IMR-90 (cell line): ENCODE measurements around the gene GNB5. TPM values are rescaled to one million over a fixed set of nuclear protein-coding genes. Genes with fewer than 3 reads are reported as not detected.

Experiments
- ATAC-seq: fragments of 200-7000 bp; cut with Tn5 transposase; 2 replicates; pipeline ENCODE4 v1.9.1; 2020; ENCODE audit warnings: low read depth, mild to moderate bottlenecking, moderate library complexity
- BruUV-seq: library from RNA; stranded (reverse); fragments of 400-500 nt; replicated peaks from 2 replicates; lab custom pipeline; 2021; lab: Mats Ljungman, UMichigan
- CTCF ChIA-PET: fragments of 300-600 bp; formaldehyde crosslinking; extraction: SDS; loops from one replicate; lab custom pipeline; 2021; ENCODE audit warnings: antibody characterized with exemption; lab: Yijun Ruan, JAX
- POLR2A ChIA-PET: fragments of 300-600 bp; sonication (Branson Sonifier 250); formaldehyde crosslinking; loops from one replicate; lab custom pipeline; 2022; ENCODE audit warnings: antibody characterized with exemption; ENCODE audit not compliant: unreplicated experiment; lab: Charles Lee
- DNase-seq: peaks from one replicate; pipeline ENCODE4 v3.0.0; 2013
- H2AFZ ChIP-seq: replicated peaks from 2 replicates; pipeline ENCODE3; 2013; ENCODE audit warnings: low read length, mild to moderate bottlenecking; ENCODE audit not compliant: poor library complexity
- H2AK5ac ChIP-seq: 2 replicates; pipeline ENCODE4 v1.6.1; 2013; ENCODE audit warnings: low read depth, low read length, inconsistent platforms
- H2AK9ac ChIP-seq: replicated peaks from 2 replicates; pipeline ENCODE3; 2013; ENCODE audit warnings: mild to moderate bottlenecking, low read depth, low read length, moderate library complexity; ENCODE audit not compliant: poor library complexity
- H2BK120ac ChIP-seq: 2 replicates; pipeline ENCODE4 v1.6.1; 2013; ENCODE audit warnings: low read depth, low read length, inconsistent platforms
- H2BK15ac ChIP-seq: 3 replicates; pipeline ENCODE4 v1.6.1; 2013; ENCODE audit warnings: low read depth, low read length, inconsistent platforms
- H2BK20ac ChIP-seq: 2 replicates; pipeline ENCODE4 v1.6.1; 2013; ENCODE audit warnings: low read depth, mild to moderate bottlenecking, inconsistent platforms, low read length, moderate library complexity
- H2BK5ac ChIP-seq: 2 replicates; pipeline ENCODE4 v1.6.1; 2013; ENCODE audit warnings: mild to moderate bottlenecking, low read depth, low read length, inconsistent platforms; ENCODE audit not compliant: poor library complexity, severe bottlenecking
- H3K14ac ChIP-seq: replicated peaks from 2 replicates; pipeline ENCODE4 v1.6.1; 2013; ENCODE audit warnings: low read depth, low read length, inconsistent platforms
- H3K18ac ChIP-seq: 2 replicates; pipeline ENCODE4 v1.6.1; 2013; ENCODE audit warnings: low read depth, low read length, control low read depth
- H3K23ac ChIP-seq: 2 replicates; pipeline ENCODE4 v1.6.1; 2013; ENCODE audit warnings: low read depth, low read length, inconsistent platforms
- H3K27ac ChIP-seq: 2 replicates; pipeline ENCODE4 v1.5.1; 2013; ENCODE audit warnings: mild to moderate bottlenecking, control low read depth, low read length; ENCODE audit not compliant: insufficient read depth
- H3K27me3 ChIP-seq: 2 replicates; pipeline ENCODE4 v1.6.1; 2013; ENCODE audit warnings: low read length; ENCODE audit not compliant: control insufficient read depth, insufficient read depth
- H3K36me3 ChIP-seq: 2 replicates; pipeline ENCODE4 v1.6.1; 2013; ENCODE audit warnings: low read length, mixed read lengths; ENCODE audit not compliant: control insufficient read depth, insufficient read depth
- H3K4ac ChIP-seq: 2 replicates; pipeline ENCODE4 v1.6.1; 2013; ENCODE audit warnings: low read depth, low read length, inconsistent platforms
- H3K4me1 ChIP-seq: 2 replicates; pipeline ENCODE4 v1.6.1; 2013; ENCODE audit warnings: low read length, mixed read lengths; ENCODE audit not compliant: control insufficient read depth, insufficient read depth
- H3K4me2 ChIP-seq: 2 replicates; pipeline ENCODE4 v1.6.1; 2013; ENCODE audit warnings: low read depth, mild to moderate bottlenecking, control low read depth, low read length, moderate library complexity
- H3K4me3 ChIP-seq: 2 replicates; pipeline ENCODE4 v1.5.1; 2013; ENCODE audit warnings: low read depth, mild to moderate bottlenecking, control low read depth, low read length, moderate library complexity; ENCODE audit not compliant: insufficient read depth
- H3K56ac ChIP-seq: 2 replicates; pipeline ENCODE4 v1.6.1; 2013; ENCODE audit warnings: low read length, inconsistent platforms; ENCODE audit not compliant: insufficient read depth; ENCODE audit errors: extremely low read depth
- H3K79me1 ChIP-seq, 2 experiments: 2 replicates each; pipeline ENCODE4 v1.6.1; 2013; ENCODE audit warnings: low read length in 2 of 2, inconsistent platforms in 1 of 2, low read depth in 1 of 2
- H3K9ac ChIP-seq: 2 replicates; pipeline ENCODE4 v1.6.1; 2013; ENCODE audit warnings: low read depth, low read length, control low read depth
- H3K9me1 ChIP-seq: 2 replicates; pipeline ENCODE4 v1.6.1; 2013; ENCODE audit warnings: low read length, inconsistent platforms; ENCODE audit not compliant: insufficient read depth
- H3K9me3 ChIP-seq: 2 replicates; pipeline ENCODE4 v1.6.1; 2013; ENCODE audit warnings: low read length; ENCODE audit not compliant: control insufficient read depth, insufficient read depth
- H4K20me1 ChIP-seq: 2 replicates; pipeline ENCODE4 v1.6.1; 2013; ENCODE audit warnings: low read length, inconsistent platforms; ENCODE audit not compliant: insufficient read depth
- H4K5ac ChIP-seq: 2 replicates; pipeline ENCODE4 v1.6.1; 2013; ENCODE audit warnings: mild to moderate bottlenecking, low read depth, low read length, control low read depth
- H4K8ac ChIP-seq, 2 experiments: 2 replicates each; pipeline ENCODE4 v1.6.1; 2013; ENCODE audit warnings: low read depth in 2 of 2, low read length in 2 of 2, control low read depth in 1 of 2, inconsistent platforms in 1 of 2
- H4K91ac ChIP-seq: 2 replicates; pipeline ENCODE4 v1.6.1; 2013; ENCODE audit warnings: low read depth, low read length, inconsistent platforms; ENCODE audit not compliant: insufficient read depth
- BHLHE40 ChIP-seq: fragments of 150-350 bp; IDR thresholded peaks from 2 replicates; pipeline ENCODE4 v1.6.1; 2016; ENCODE audit warnings: mild to moderate bottlenecking, low read depth, low read length
- CEBPB ChIP-seq: IDR thresholded peaks from 2 replicates; pipeline ENCODE4 v1.6.1; 2012; ENCODE audit warnings: low read depth, low read length, improper control_type of control experiment
- CHD1 ChIP-seq: IDR thresholded peaks from 2 replicates; pipeline ENCODE4 v1.6.1; 2012; ENCODE audit warnings: low read depth, low read length, improper control_type of control experiment
- CTCF ChIP-seq: conservative IDR thresholded peaks from 2 replicates; pipeline ENCODE4 v1.5.1; 2012; ENCODE audit warnings: mild to moderate bottlenecking, low read depth, low read length, improper control_type of control experiment
- ELK1 ChIP-seq: fragments of 150-350 bp; IDR thresholded peaks from 2 replicates; pipeline ENCODE4 v1.6.1; 2016; ENCODE audit warnings: low read depth, mild to moderate bottlenecking, low read length, moderate library complexity, borderline replicate concordance
- FOS ChIP-seq: fragments of 150-350 bp; IDR thresholded peaks from 2 replicates; pipeline ENCODE4 v1.6.1; 2016; ENCODE audit warnings: low read depth, low read length
- MAFK ChIP-seq: IDR thresholded peaks from 2 replicates; pipeline ENCODE4 v1.6.1; 2012; ENCODE audit warnings: low read depth, low read length, improper control_type of control experiment
- MAZ ChIP-seq: IDR thresholded peaks from 2 replicates; pipeline ENCODE4 v1.6.1; 2012; ENCODE audit warnings: low read depth, mild to moderate bottlenecking, low read length, improper control_type of control experiment, moderate library complexity, borderline replicate concordance
- MXI1 ChIP-seq: IDR thresholded peaks from 2 replicates; pipeline ENCODE4 v1.6.1; 2012; ENCODE audit warnings: low read depth, mild to moderate bottlenecking, low read length, moderate library complexity, borderline replicate concordance
- NFE2L2 ChIP-seq: fragments of 150-350 bp; IDR thresholded peaks from 2 replicates; pipeline ENCODE4 v1.6.1; 2016; ENCODE audit warnings: low read depth, mild to moderate bottlenecking, low read length
- POLR2A ChIP-seq: IDR thresholded peaks from 2 replicates; pipeline ENCODE4 v1.6.1; 2012; ENCODE audit warnings: mild to moderate bottlenecking, low read depth, low read length
- RAD21 ChIP-seq: IDR thresholded peaks from 2 replicates; pipeline ENCODE4 v1.6.1; 2012; ENCODE audit warnings: low read length, improper control_type of control experiment
- RCOR1 ChIP-seq: IDR thresholded peaks from 2 replicates; pipeline ENCODE4 v1.6.1; 2012; ENCODE audit warnings: mild to moderate bottlenecking, low read length, improper control_type of control experiment; ENCODE audit not compliant: insufficient replicate concordance
- RFX5 ChIP-seq: IDR thresholded peaks from 2 replicates; pipeline ENCODE4 v1.8.0; 2012; ENCODE audit warnings: low read depth, mild to moderate bottlenecking, low read length, moderate library complexity
- SMC3 ChIP-seq: fragments of 150-350 bp; IDR thresholded peaks from 2 replicates; pipeline ENCODE4 v1.6.1; 2016; ENCODE audit warnings: low read depth, mild to moderate bottlenecking, antibody characterized with exemption, low read length, moderate library complexity
- USF2 ChIP-seq: fragments of 150-350 bp; IDR thresholded peaks from 2 replicates; pipeline ENCODE4 v1.6.1; 2017; ENCODE audit warnings: mild to moderate bottlenecking, antibody characterized with exemption, low read length, low read depth
- WGBS, 2 experiments: methylation state at CpG; one replicate each; pipeline versions ENCODE4 v1.1.5 to v1.1.7; 2013; ENCODE audit warnings: missing lambda C conversion rate in 2 of 2; ENCODE audit not compliant: insufficient read length in 1 of 2; ENCODE audit errors: extremely low coverage in 2 of 2; 5-methylcytosine and 5-hydroxymethylcytosine counted together
- dilution Hi-C: fragments of 300-500 bp; cut with HindIII; formaldehyde crosslinking; loops from one replicate; pipeline ENCODE4 v1.14.3; 2018; ENCODE audit warnings: low sequenced_read_pairs; ENCODE audit not compliant: unreplicated experiment
- in situ Hi-C: fragments of 300-500 bp; cut with MboI; formaldehyde crosslinking; loops from 3 replicates; pipeline ENCODE4 v1.14.3; 2019; ENCODE audit warnings: low sequenced_read_pairs, inconsistent platforms, mixed read lengths
- intact Hi-C: fragments of 100-400 bp; cut with micrococcal nuclease; formaldehyde crosslinking; loops from 2 replicates; pipeline ENCODE4 v1.10.0; 2022
- polyA plus RNA-seq, 3 experiments: library from polyadenylated mRNA; depleted of rRNA; stranded (reverse); fragments of >200 nt; gene quantifications; 2 replicates each; pipeline ENCODE4 v1.2.3, GENCODE V29; 2012; ENCODE audit warnings: low replicate concordance in 1 of 3
- total RNA-seq: library from RNA; depleted of rRNA; stranded (reverse); fragments of >200 nt; gene quantifications from 2 replicates; pipeline ENCODE4 v1.2.3, GENCODE V29; 2012

The GNB5 gene
- total and polyA plus RNA-seq, 2 of the 4 experiments (the other 2 are of a cell fraction) = 27.7 to 33.2 TPM

- intact Hi-C loops (no loop called here), in situ Hi-C loops (no loop called here), dilution Hi-C loops (no loop called here)
- H3K27ac ChIP-seq = no peak overlapping the region
- H2BK15ac ChIP-seq = no peak overlapping the region
- H4K20me1 ChIP-seq = no peaks in the 10 kb centered on the region
- no peak overlapping the region for H4K5ac ChIP-seq
- H3K36me3 ChIP-seq = no peaks in the 10 kb centered on the region
- no peak overlapping the region for H2BK20ac ChIP-seq
- H3K4me2 ChIP-seq = no peak overlapping the region
- no peak overlapping the region for H3K4me3 ChIP-seq
- no peaks in the 10 kb centered on the region; the same call in 1 of the 2 replicates for H3K27me3 ChIP-seq
- no peak overlapping the region for H4K8ac ChIP-seq
- DNase-seq (no peak), ATAC-seq (no peak)
- H3K9me1 ChIP-seq = no peaks in the 10 kb centered on the region
- H3K9ac ChIP-seq = no peak overlapping the region
- H2BK120ac ChIP-seq = no peak overlapping the region
- H2AK9ac ChIP-seq = no peak overlapping the region
- no peak overlapping the region for H3K18ac ChIP-seq
- H2AFZ ChIP-seq = no peak overlapping the region
- no peaks in the 10 kb centered on the region for H3K79me1 ChIP-seq
- no peaks in the 10 kb centered on the region for H3K4me1 ChIP-seq
- H3K14ac ChIP-seq = no peak overlapping the region
- H3K9me3 ChIP-seq = no peaks in the 10 kb centered on the region
- no peak overlapping the region for H2AK5ac ChIP-seq
- 80% methylated on average over 4 of the region's 7 CpGs; no CpG with 5 or more reads in 1 of the 2 experiments for WGBS, 2 experiments
- no peak overlapping the region for H3K4ac ChIP-seq
- no peak overlapping the region for H3K56ac ChIP-seq
- no peak overlapping the region for H4K91ac ChIP-seq
- TF ChIP-seq MAFK (no peak), FOS (no peak), CTCF (no peak), BHLHE40 (no peak), POLR2A (no peak), MXI1 (no peak), NFE2L2 (no peak), CHD1 (no peak), ELK1 (no peak), RAD21 (no peak), MAZ (no peak), SMC3 (no peak), RFX5 (no peak), RCOR1 (no peak), USF2 (no peak), CEBPB (no peak)
- ChIA-PET CTCF (interaction anchor here (2.3 kb wide), 1 partner anchor 9 kb away, joined by 8 read pairs; no protein-coding TSS in a partner anchor), POLR2A (no interaction called here)
- no peak overlapping the region for H2BK5ac ChIP-seq
- no TSS peak for BruUV-seq
- no peak overlapping the region for H3K23ac ChIP-seq
These were observed 6.0 kb downstream of the GNB5 start for GRCh38 chr15:52185151-52185561.
